Measurements from ENCODE around the gene PKN3. TPM values are rescaled to one million over a fixed set of nuclear protein-coding genes. Genes with fewer than 3 reads are reported as not detected.

The PKN3 gene
- total and polyA plus RNA-seq, 9 of the 15 experiments (the other 6 are each of a cell fraction or from before 2014, with no cell fraction given) = 0.82 to 49.2 (median 19.7) TPM

DNA sequence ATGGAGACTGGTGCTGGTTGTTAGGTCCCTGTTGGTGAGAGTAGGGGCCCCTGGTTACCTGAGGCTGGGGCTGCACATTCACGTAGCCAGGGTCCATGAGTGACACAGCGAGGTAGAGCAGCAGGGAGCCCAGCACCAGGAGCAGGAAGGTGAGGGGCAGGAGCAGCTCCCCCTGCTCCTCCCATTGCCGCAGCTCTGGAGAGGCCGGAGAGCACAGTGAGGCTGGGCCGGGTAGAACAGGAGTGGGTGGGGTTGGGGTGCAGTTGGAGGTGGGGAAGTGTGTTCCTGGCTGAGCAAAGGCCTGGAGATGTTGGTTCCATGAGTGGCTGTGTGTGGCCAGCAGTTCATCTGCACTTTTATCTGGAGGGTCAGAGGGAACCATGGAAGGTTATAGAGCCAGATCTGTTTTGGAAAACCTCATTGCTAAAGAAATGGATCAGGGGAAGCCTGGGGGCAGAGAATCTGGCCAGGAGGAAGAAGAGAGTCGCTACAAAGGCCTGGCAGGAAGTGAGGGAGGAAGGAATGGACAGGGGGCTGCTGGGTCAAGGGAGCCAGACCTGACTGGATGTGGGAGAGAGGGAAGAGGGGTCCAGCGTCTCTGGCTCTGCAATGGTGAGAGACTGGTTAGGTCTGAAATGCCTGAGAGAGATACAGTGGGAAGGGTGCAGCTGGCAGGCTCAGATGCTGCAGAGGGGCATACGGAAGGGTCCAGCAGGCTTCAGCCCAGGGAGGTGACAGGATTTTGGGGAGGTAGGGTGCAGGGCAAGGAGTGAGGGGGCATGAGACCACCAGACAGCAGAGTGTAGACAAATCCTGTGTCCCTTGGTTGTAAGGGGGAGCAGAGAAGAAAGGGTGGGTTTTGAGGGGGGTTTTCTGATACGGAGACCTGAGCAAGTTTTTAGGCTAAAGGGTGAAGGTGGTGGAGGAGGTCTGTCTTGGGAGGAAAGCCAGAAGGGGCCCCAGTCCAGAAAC, 20.4 kb downstream of the PKN3 start:
- in situ Hi-C loops (cut with MboI) (no loop called here), intact Hi-C loops (cut with micrococcal nuclease) (no loop called here)
- Histone ChIP-seq H3K27ac (ENCODE audit: extremely low read depth, low read depth, low read length) (no peak overlapping the region; the same call in 2 of the 3 replicates), H3K4me1 (replicated peaks in 1 of 2; ENCODE audit: control insufficient read depth in 2 of 2, insufficient read depth in 2 of 2, low read length in 2 of 2) (peaks cover 8 to 47% of the 10 kb centered on the region in 2 experiments; a peak in 4 of 5 replicates), H3K9ac (ENCODE audit: insufficient read depth in 1 of 2, low read depth in 2 of 2, low read length in 2 of 2) (peak overlapping the region; percentile 83 to 96; a peak in 3 of 4 replicates), H3K9me1 (ENCODE audit: control insufficient read depth, insufficient read depth, low read length) (peaks cover 2% of the 10 kb centered on the region), H4K20me1 (replicated peaks; ENCODE audit: control insufficient read depth, insufficient read depth, low read length) (no peaks in the 10 kb centered on the region), H3K4me2 (ENCODE audit: insufficient read depth, low read length) (peak overlapping the region; percentile 2; the same call in 1 of the 2 replicates), H3K27me3 (ENCODE audit: control insufficient read depth in 2 of 2, insufficient read depth in 2 of 2, low read length in 2 of 2) (no peaks in the 10 kb centered on the region), H3K36me3 (ENCODE audit: control insufficient read depth, insufficient read depth, low read length) (peaks cover 33% of the 10 kb centered on the region; the same call in 1 of the 3 replicates), H2AFZ (ENCODE audit: low read depth, low read length) (no peak overlapping the region), H3K79me2 (ENCODE audit: control insufficient read depth, insufficient read depth, low read length) (peaks cover 8% of the 10 kb centered on the region; the same call in 2 of the 3 replicates), H3K4me3 (peak overlapping the region; percentile 67), H3K9me3 (replicated peaks; ENCODE audit: control insufficient read depth, insufficient read depth, low read depth, low read length) (no peaks in the 10 kb centered on the region)
- ChIA-PET POLR2A (interaction anchor here (0.6 to 1.5 kb wide), 3 partner anchors 8 to 74 kb away, joined by 3 to 5 read pairs (median 3); no protein-coding TSS in a partner anchor), CTCF (ENCODE audit: low intra/inter-chr PET ratio) (no interaction called here)
- TF ChIP-seq ZNF24 (IDR thresholded peaks at IDR 0.05) (no peak), ZNF354B (CRISPR knock-in tag; IDR thresholded peaks at IDR 0.05) (no peak), SUPT5H (IDR thresholded peaks at IDR 0.05) (no peak), NELFE (IDR thresholded peaks at IDR 0.05; ENCODE audit: insufficient read depth, insufficient read length) (no peak), SIRT6 (IDR thresholded peaks at IDR 0.05; ENCODE audit: low read depth, low read length) (peak; percentile 91), POLR2AphosphoS5 (IDR thresholded peaks at IDR 0.05; ENCODE audit: control insufficient read depth, insufficient read depth, low read depth, low read length) (peak; percentile 10; the same call in 1 of the 2 replicates), CBFB (CRISPR knock-in tag; IDR thresholded peaks at IDR 0.05) (no peak)
- TF ChIP-seq, protein P1, sequence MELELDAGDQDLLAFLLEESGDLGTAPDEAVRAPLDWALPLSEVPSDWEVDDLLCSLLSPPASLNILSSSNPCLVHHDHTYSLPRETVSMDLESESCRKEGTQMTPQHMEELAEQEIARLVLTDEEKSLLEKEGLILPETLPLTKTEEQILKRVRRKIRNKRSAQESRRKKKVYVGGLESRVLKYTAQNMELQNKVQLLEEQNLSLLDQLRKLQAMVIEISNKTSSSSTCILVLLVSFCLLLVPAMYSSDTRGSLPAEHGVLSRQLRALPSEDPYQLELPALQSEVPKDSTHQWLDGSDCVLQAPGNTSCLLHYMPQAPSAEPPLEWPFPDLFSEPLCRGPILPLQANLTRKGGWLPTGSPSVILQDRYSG (tag; conservative IDR thresholded peaks at IDR 0.05; ENCODE audit: low read depth) = no peak
- TF ChIP-seq, protein P2, sequence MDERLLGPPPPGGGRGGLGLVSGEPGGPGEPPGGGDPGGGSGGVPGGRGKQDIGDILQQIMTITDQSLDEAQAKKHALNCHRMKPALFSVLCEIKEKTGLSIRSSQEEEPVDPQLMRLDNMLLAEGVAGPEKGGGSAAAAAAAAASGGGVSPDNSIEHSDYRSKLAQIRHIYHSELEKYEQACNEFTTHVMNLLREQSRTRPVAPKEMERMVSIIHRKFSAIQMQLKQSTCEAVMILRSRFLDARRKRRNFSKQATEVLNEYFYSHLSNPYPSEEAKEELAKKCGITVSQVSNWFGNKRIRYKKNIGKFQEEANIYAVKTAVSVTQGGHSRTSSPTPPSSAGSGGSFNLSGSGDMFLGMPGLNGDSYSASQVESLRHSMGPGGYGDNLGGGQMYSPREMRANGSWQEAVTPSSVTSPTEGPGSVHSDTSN (CRISPR knock-in tag; IDR thresholded peaks at IDR 0.05; ENCODE audit: low read depth) = no peak
- TF ChIP-seq, protein P2 (tag; conservative IDR thresholded peaks at IDR 0.05; ENCODE audit: low read depth) = no peak
- ATAC-seq (no peak), DNase-seq (ENCODE audit: extremely low read depth in 1 of 4, low spot score in 3 of 4) (no peak), FAIRE-seq (peak; percentile 62)
- 28% methylated on average over 9 of the region's 9 CpGs for WGBS (ENCODE audit: insufficient coverage, low coverage, missing lambda C conversion rate)
- no TSS peak for BruUV-seq (replicated peaks)

All from K562 (cell line).